NCI-H446 treated with DMSO at 0.1 percent for 48 hours (cell line): ENCODE measurements around the gene SLC16A3.
"Not testable (repeated sequence)": the region's sequence is repeated elsewhere in the genome, so short reads cannot be mapped to it uniquely, and the experiment has no call there.

Experiments used
- DNase-seq: peaks from one replicate; lab custom pipeline; 2025; lab: John Stamatoyannopoulos, UW

SLC16A3 gene

GRCh38 chr17:82204831-82205719, 23.8 kb upstream of the SLC16A3 start:
- no peak for DNase-seq

- DNase-seq: peak; percentile 66
Measured at GRCh38 chr17:82205720-82206508, 22.9 kb upstream of the SLC16A3 start.

- DNase-seq: not testable (repeated sequence)
Measured at GRCh38 chr17:82210655-82211054, 18.2 kb upstream of the SLC16A3 start.

GRCh38 chr17:82212331-82213250, 16.3 kb upstream of the SLC16A3 start, which contains the start of gene CCDC57:
Gene CCDC57, minus strand, starts transcription at chr17:82212842. Its CDS starts 10,898 bp downstream, at chr17:82201944.
- peak; percentile 19 for DNase-seq

- peak; percentile 41 for DNase-seq
Measured at GRCh38 chr17:82213251-82214011, 15.4 kb upstream of the SLC16A3 start.

- DNase-seq: no peak
Measured at GRCh38 chr17:82214012-82214628, 14.7 kb upstream of the SLC16A3 start.

GRCh38 chr17:82215095-82215971, 13.5 kb upstream of the SLC16A3 start:
- DNase-seq: no peak

- no peak for DNase-seq
Measured at GRCh38 chr17:82215972-82216300, 12.9 kb upstream of the SLC16A3 start.

GRCh38 chr17:82216301-82217119, 12.3 kb upstream of the SLC16A3 start:
- DNase-seq: peak; percentile 14

GRCh38 chr17:82217120-82217529, 11.7 kb upstream of the SLC16A3 start:
- no peak for DNase-seq

GRCh38 chr17:82217530-82218204, 11.2 kb upstream of the SLC16A3 start:
- DNase-seq: no peak

GRCh38 chr17:82218349-82219075, 10.3 kb upstream of the SLC16A3 start:
- no peak for DNase-seq

- no peak for DNase-seq
Measured at GRCh38 chr17:82219083-82219482, 9.8 kb upstream of the SLC16A3 start.

GRCh38 chr17:82219753-82220709, 8.8 kb upstream of the SLC16A3 start:
- DNase-seq: no peak

GRCh38 chr17:82221341-82221902, 7.4 kb upstream of the SLC16A3 start:
- no peak for DNase-seq

GRCh38 chr17:82222816-82223215, 6.0 kb upstream of the SLC16A3 start:
- no peak for DNase-seq
